Keratinocyte (primary cell): ENCODE measurements around the gene ZNF668.

Experiments
- CTCF ChIP-seq, 3 experiments: IDR thresholded peaks in 1 of 3; conservative IDR thresholded peaks in 1 of 3; optimal IDR thresholded peaks in 1 of 3; 2 replicates in 2 of 3; 3 replicates in 1 of 3; pipeline versions ENCODE3 to v1.5.1; 2011; ENCODE audit warnings: low read length in 3 of 3, mild to moderate bottlenecking in 3 of 3, moderate library complexity in 2 of 3, control low read depth in 1 of 3, inconsistent platforms in 1 of 3; ENCODE audit not compliant: insufficient read depth in 2 of 3; ENCODE audit errors: extremely low read depth in 1 of 3
- EZH2 ChIP-seq: IDR thresholded peaks from one replicate; pipeline ENCODE4 v1.6.1; 2012; ENCODE audit warnings: inconsistent platforms, mild to moderate bottlenecking, low read length, moderate library complexity

GRCh38 chr16:31083081-31083480 lies 9.0 kb upstream of the ZNF668 start:
- TF ChIP-seq CTCF (optimal IDR thresholded peaks at IDR 0.05 in 1 of 3, IDR thresholded peaks at IDR 0.05 in 1 of 3, conservative IDR thresholded peaks at IDR 0.05 in 1 of 3; ENCODE audit: extremely low read depth in 1 of 3, insufficient read depth in 2 of 3, low read length in 3 of 3) (no peak), EZH2 (no peak)
